ENCODE data around the gene BPTF.

Gene BPTF

GRCh38 chr17:67855504-67856324, 30.4 kb downstream of the BPTF start:
- TF ChIP-seq FOXP2 (optimal IDR thresholded peaks at IDR 0.05; ENCODE audit: borderline replicate concordance, extremely low read depth, extremely low read length, insufficient read depth) (no peak), POLR2AphosphoS5 (IDR thresholded peaks at IDR 0.05; ENCODE audit: low read depth, low read length) (no peak), SIN3A (IDR thresholded peaks at IDR 0.05; ENCODE audit: borderline replicate concordance, insufficient read depth, low read length) (no peak), TAF1 (IDR thresholded peaks at IDR 0.05; ENCODE audit: borderline replicate concordance, insufficient read depth, low read length) (no peak), REST (IDR thresholded peaks at IDR 0.05; ENCODE audit: insufficient read depth in 1 of 2, low read depth in 2 of 2, low read length in 2 of 2) (no peak)

GRCh38 chr17:67862614-67863217, 37.4 kb downstream of the BPTF start:
- TF ChIP-seq FOXP2 (optimal IDR thresholded peaks at IDR 0.05; ENCODE audit: borderline replicate concordance, extremely low read depth, extremely low read length, insufficient read depth) (no peak), POLR2AphosphoS5 (IDR thresholded peaks at IDR 0.05; ENCODE audit: low read depth, low read length) (no peak), REST (IDR thresholded peaks at IDR 0.05; ENCODE audit: insufficient read depth in 1 of 2, low read depth in 2 of 2, low read length in 2 of 2) (no peak), SIN3A (IDR thresholded peaks at IDR 0.05; ENCODE audit: borderline replicate concordance, insufficient read depth, low read length) (no peak)

- TF ChIP-seq TAF1 (IDR thresholded peaks at IDR 0.05; ENCODE audit: borderline replicate concordance, insufficient read depth, low read length) (no peak), REST (IDR thresholded peaks at IDR 0.05; ENCODE audit: insufficient read depth in 1 of 2, low read depth in 2 of 2, low read length in 2 of 2) (no peak), POLR2AphosphoS5 (IDR thresholded peaks at IDR 0.05; ENCODE audit: low read depth, low read length) (no peak), SIN3A (IDR thresholded peaks at IDR 0.05; ENCODE audit: borderline replicate concordance, insufficient read depth, low read length) (no peak), FOXP2 (optimal IDR thresholded peaks at IDR 0.05; ENCODE audit: borderline replicate concordance, extremely low read depth, extremely low read length, insufficient read depth) (no peak)
Measured at GRCh38 chr17:67863624-67864247, 38.4 kb downstream of the BPTF start.

GRCh38 chr17:67865438-67865837, 40.1 kb downstream of the BPTF start:
- TF ChIP-seq FOXP2 (optimal IDR thresholded peaks at IDR 0.05; ENCODE audit: borderline replicate concordance, extremely low read depth, extremely low read length, insufficient read depth) (no peak), SIN3A (IDR thresholded peaks at IDR 0.05; ENCODE audit: borderline replicate concordance, insufficient read depth, low read length) (no peak), POLR2AphosphoS5 (IDR thresholded peaks at IDR 0.05; ENCODE audit: low read depth, low read length) (no peak), TAF1 (IDR thresholded peaks at IDR 0.05; ENCODE audit: borderline replicate concordance, insufficient read depth, low read length) (no peak), REST (IDR thresholded peaks at IDR 0.05; ENCODE audit: insufficient read depth in 1 of 2, low read depth in 2 of 2, low read length in 2 of 2) (no peak)
